Effector memory CD8-positive, alpha-beta T cell (primary cell): ENCODE measurements around the gene SPAG7.
"Not testable (repeated sequence)": the region's sequence is repeated elsewhere in the genome, so short reads cannot be mapped to it uniquely, and the experiment has no call there.

Experiments used
- ATAC-seq: fragments of 150-1000 bp; cut with Tn5 transposase; replicated peaks from 2 replicates; pipeline ENCODE4 v1.10.0; 2021; ENCODE audit warnings: mild to moderate bottlenecking, moderate library complexity
- DNase-seq, 3 experiments: peaks; one replicate each; pipeline ENCODE4 v3.0.0; 2021
- H3K27ac Mint-ChIP-seq, 2 donors: one replicate each; pipeline ENCODE4 v1.8.0; 2022; ENCODE audit warnings: mild to moderate bottlenecking in 2 of 2, mixed read lengths in 2 of 2, moderate library complexity in 2 of 2
- H3K27me3 Mint-ChIP-seq, 2 donors: one replicate each; pipeline ENCODE4 v1.8.0; 2022; ENCODE audit warnings: mixed read lengths in 2 of 2
- H3K36me3 Mint-ChIP-seq: one replicate; pipeline ENCODE4 v1.8.0; 2022; ENCODE audit warnings: mild to moderate bottlenecking, moderate library complexity, mixed read lengths; ENCODE audit not compliant: insufficient read depth
- H3K4me1 Mint-ChIP-seq, 2 donors: one replicate each; pipeline ENCODE4 v1.8.0; 2022; ENCODE audit warnings: low read depth in 2 of 2, mixed read lengths in 2 of 2
- H3K4me3 Mint-ChIP-seq, 2 donors: one replicate each; pipeline ENCODE4 v1.8.0; 2022; ENCODE audit warnings: mild to moderate bottlenecking in 2 of 2, mixed read lengths in 2 of 2, moderate library complexity in 2 of 2
- H3K9me3 Mint-ChIP-seq, 2 donors: one replicate each; pipeline ENCODE4 v1.8.0; 2022; ENCODE audit warnings: mixed read lengths in 2 of 2

SPAG7 gene

DNA sequence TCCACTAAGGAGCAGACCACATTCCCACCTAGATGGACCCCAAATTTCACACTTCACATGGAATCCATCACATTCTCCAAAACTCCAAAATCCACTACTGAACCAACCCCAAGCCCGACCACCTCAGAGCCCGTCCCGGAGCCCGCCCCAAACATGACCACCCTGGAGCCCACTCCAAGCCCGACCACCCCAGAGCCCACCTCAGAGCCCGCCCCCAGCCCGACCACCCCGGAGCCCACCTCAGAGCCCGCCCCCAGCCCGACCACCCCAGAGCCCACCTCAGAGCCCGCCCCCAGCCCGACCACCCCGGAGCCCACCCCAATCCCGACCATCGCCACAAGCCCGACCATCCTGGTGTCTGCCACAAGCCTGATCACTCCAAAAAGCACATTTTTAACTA lies 34.0 kb downstream of the SPAG7 start:
- DNase-seq (no peak), ATAC-seq (no peak)
- Mint-ChIP-seq H3K27me3 (no peaks in the 10 kb centered on the region), H3K27ac (peak overlapping the region; percentile 79 to 92), H3K4me1 (peaks cover 29 to 32% of the 10 kb centered on the region in 2 donors), H3K4me3 (peak overlapping the region; percentile 54 to 71), H3K36me3 (peaks cover 20% of the 10 kb centered on the region), H3K9me3 (no peaks in the 10 kb centered on the region)

GRCh38 chr17:4932756-4933155 lies 34.9 kb downstream of the SPAG7 start:
- H3K4me3 Mint-ChIP-seq, result no peak overlapping the region
- H3K36me3 Mint-ChIP-seq, result peaks cover 12% of the 10 kb centered on the region
- peaks cover 24 to 26% of the 10 kb centered on the region in 2 donors for H3K4me1 Mint-ChIP-seq
- no peaks in the 10 kb centered on the region for H3K9me3 Mint-ChIP-seq
- H3K27me3 Mint-ChIP-seq, result no peaks in the 10 kb centered on the region
- no peak overlapping the region for H3K27ac Mint-ChIP-seq
- ATAC-seq, result no peak
- no peak for DNase-seq

DNA sequence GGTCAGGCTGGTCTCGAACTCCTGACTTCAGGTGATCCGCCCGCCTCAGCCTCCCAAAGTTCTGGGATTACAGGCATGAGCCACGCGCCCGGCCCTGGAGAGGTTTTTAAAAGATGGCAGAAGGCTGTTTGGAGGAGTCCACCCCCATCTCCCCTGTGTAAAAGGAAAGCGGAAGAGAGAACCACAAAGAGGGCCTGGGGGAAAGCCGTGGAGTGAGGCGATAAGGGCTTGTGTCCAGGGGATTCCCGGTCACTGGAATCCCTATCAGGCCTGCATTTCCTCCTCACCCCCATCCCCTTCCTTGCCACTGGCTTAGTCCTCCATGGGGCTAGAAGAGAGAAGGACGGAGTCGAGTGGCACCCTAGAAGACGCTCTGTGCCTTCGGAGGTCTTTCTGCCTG lies 35.7 kb downstream of the SPAG7 start, which contains the start of gene GP1BA:
TSS of gene GP1BA (plus strand) at position 315 of the 400 bp plus-strand sequence. CDS start 328 bp downstream, outside the sequence.
- ATAC-seq (no peak), DNase-seq (no peak)
- H3K9me3 Mint-ChIP-seq, result no peaks in the 10 kb centered on the region
- H3K4me3 Mint-ChIP-seq, result no peak within 1 kb of the TSS
- H3K36me3 Mint-ChIP-seq, result peaks cover 8% of the 10 kb centered on the region
- H3K27ac Mint-ChIP-seq, result no peak within 1 kb of the TSS
- no peaks in the 10 kb centered on the region for H3K27me3 Mint-ChIP-seq
- peaks cover 24 to 26% of the 10 kb centered on the region in 2 donors for H3K4me1 Mint-ChIP-seq

DNA sequence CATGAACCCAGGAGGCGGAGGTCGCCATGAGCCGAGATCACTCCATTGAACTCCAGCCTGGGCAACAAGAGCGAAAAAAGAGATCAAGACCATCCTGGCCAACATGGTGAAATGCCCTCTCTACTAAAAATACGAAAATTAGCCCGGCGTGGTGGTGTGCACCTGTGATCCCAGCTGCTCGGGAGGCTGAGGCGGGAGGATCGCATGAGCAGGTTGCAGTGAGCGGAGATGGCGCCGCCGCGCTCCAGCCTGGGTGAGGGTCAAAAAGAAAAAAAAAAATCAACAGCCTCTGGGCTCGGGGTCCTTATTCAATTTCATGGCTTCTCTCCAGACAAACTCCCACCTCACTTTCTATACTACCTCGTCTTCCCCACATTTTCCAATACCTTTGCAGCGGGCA lies 38.7 kb downstream of the SPAG7 start:
- H3K4me1 Mint-ChIP-seq, result peaks cover 9 to 13% of the 10 kb centered on the region in 2 donors
- DNase-seq, result no peak
- no peaks in the 10 kb centered on the region for H3K27me3 Mint-ChIP-seq
- H3K9me3 Mint-ChIP-seq, result no peaks in the 10 kb centered on the region
- peaks cover 2% of the 10 kb centered on the region for H3K36me3 Mint-ChIP-seq
- H3K27ac Mint-ChIP-seq, result peak overlapping the region in 1 of 2 donors; percentile 24
- no peak overlapping the region for H3K4me3 Mint-ChIP-seq
- no peak for ATAC-seq

GRCh38 chr17:4926577-4927335 lies 40.9 kb downstream of the SPAG7 start:
- ATAC-seq, H3K27ac Mint-ChIP-seq, H3K36me3 Mint-ChIP-seq, H3K4me1 Mint-ChIP-seq, H3K9me3 Mint-ChIP-seq, DNase-seq, H3K27me3 Mint-ChIP-seq, H3K4me3 Mint-ChIP-seq: not testable (repeated sequence)

GRCh38 chr17:4921320-4921719 lies 46.3 kb downstream of the SPAG7 start:
- no peak overlapping the region for H3K4me3 Mint-ChIP-seq
- no peaks in the 10 kb centered on the region for H3K36me3 Mint-ChIP-seq
- ATAC-seq (no peak), DNase-seq (no peak)
- no peak overlapping the region for H3K27ac Mint-ChIP-seq
- H3K4me1 Mint-ChIP-seq, result peaks cover 0 to 4% of the 10 kb centered on the region in 2 donors
- no peaks in the 10 kb centered on the region for H3K27me3 Mint-ChIP-seq
- H3K9me3 Mint-ChIP-seq, result no peaks in the 10 kb centered on the region

GRCh38 chr17:4920351-4921048 lies 47.1 kb downstream of the SPAG7 start:
- no peak overlapping the region for H3K4me3 Mint-ChIP-seq
- no peak for ATAC-seq
- DNase-seq, result no peak
- H3K27me3 Mint-ChIP-seq, result no peaks in the 10 kb centered on the region
- no peaks in the 10 kb centered on the region for H3K36me3 Mint-ChIP-seq
- peaks cover 0 to 4% of the 10 kb centered on the region in 2 donors for H3K4me1 Mint-ChIP-seq
- H3K27ac Mint-ChIP-seq, result no peak overlapping the region
- no peaks in the 10 kb centered on the region for H3K9me3 Mint-ChIP-seq

GRCh38 chr17:4919511-4920047 lies 48.0 kb downstream of the SPAG7 start:
- H3K9me3 Mint-ChIP-seq, result no peaks in the 10 kb centered on the region
- peaks cover 0 to 4% of the 10 kb centered on the region in 2 donors for H3K4me1 Mint-ChIP-seq
- H3K27ac Mint-ChIP-seq, result no peak overlapping the region
- ATAC-seq (no peak), DNase-seq (no peak)
- no peak overlapping the region for H3K4me3 Mint-ChIP-seq
- H3K27me3 Mint-ChIP-seq, result no peaks in the 10 kb centered on the region
- no peaks in the 10 kb centered on the region for H3K36me3 Mint-ChIP-seq

GRCh38 chr17:4914551-4914950 lies 53.1 kb downstream of the SPAG7 start:
- not testable (repeated sequence) for H3K4me3 Mint-ChIP-seq, DNase-seq, H3K27me3 Mint-ChIP-seq, H3K36me3 Mint-ChIP-seq, H3K9me3 Mint-ChIP-seq, ATAC-seq, H3K27ac Mint-ChIP-seq, H3K4me1 Mint-ChIP-seq

DNA sequence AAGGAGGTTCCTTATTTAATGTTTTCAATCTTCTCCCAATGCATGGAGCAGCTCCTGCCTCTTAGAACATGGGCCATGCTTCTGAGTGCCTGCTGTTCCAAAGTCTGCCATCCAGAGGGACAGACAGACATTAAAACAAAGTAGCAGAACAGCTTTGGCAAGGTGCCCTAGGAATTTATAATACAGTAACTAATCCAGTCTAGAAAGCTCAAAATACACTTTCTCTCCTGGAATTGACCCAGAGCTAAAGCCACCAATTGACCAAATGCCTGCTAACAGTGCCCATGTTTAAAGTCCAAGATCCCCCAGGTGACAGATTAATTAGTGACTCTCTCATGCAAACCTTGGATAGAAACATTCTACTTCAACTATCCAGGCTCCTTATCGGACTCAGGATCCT lies 53.6 kb downstream of the SPAG7 start:
- Mint-ChIP-seq H3K27me3 (peaks cover 0 to 5% of the 10 kb centered on the region in 2 donors), H3K36me3 (peaks cover 8% of the 10 kb centered on the region), H3K4me1 (no peaks in the 10 kb centered on the region), H3K27ac (no peak overlapping the region), H3K4me3 (no peak overlapping the region), H3K9me3 (no peaks in the 10 kb centered on the region)
- DNase-seq (no peak), ATAC-seq (no peak)
